Measurements from ENCODE around the gene SMG1.

Gene SMG1

DNA sequence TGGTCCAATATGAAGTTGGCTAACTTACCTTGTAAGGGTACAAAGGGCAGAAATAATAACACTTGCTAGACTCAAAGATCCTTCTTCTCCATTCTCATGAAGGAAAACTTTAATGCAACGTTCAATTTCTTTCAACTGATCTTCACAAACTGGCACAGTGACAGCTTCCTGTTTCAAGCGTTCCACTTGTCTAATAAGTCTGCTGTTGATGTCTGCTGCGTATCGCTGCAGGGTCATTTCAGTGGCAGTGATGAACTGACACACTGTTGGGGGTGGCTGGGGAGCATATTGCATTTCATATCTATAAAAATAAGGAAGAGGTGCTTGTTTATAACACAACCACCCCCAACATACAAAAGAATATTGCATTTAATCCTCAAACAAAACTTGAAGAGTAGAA is 91.3 kb downstream of the SMG1 start:
- H3K4me3 ChIP-seq (ENCODE audit: low read length) = no peak overlapping the region
- peaks cover 4% of the 10 kb centered on the region for H3K36me3 ChIP-seq (ENCODE audit: control insufficient read depth, insufficient read depth, low read length)
- no peaks in the 10 kb centered on the region for H3K9me3 ChIP-seq (ENCODE audit: control insufficient read depth, low read length)
- no peaks in the 10 kb centered on the region for H3K4me1 ChIP-seq (ENCODE audit: control insufficient read depth, insufficient read depth, low read length)
- no peak overlapping the region for H3K9ac ChIP-seq (ENCODE audit: low read length)
- H3K27me3 ChIP-seq (ENCODE audit: control insufficient read depth, insufficient read depth, low read length) = no peaks in the 10 kb centered on the region

DNA sequence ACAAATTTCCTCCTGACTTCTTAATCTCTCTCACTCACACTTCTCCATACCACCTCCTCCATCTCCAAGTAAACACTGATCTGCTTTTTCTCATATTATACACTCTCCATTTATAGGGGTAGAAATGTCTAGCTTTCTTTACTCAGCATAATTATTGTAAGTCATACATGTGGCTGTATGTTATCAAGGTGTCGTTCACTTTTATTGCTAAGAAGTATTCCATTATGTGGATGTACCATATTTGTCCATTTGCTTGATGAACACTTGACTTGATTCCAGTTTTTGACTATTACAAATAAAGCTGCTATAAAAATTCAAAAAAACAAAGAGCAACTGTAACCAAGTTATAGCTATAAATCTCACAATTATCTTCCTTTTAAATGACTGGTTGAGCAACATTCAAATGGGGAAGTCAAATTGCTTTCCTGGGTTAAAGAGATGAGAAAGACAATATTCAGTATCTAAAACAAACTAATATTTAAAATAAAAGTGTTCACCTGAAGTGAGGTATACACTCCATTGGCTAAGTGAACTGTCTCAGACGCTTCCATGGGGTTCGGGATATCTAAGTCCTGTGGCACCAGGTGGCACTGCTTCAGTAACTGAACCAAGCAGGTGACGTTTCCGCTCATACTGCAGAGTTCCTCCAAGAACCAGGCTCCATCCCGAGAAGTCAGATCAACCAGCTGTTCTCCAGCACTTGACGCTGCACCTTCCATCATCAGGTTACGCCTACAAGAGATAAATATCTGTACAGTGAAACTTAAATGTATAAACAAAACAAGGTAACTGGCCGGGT is 92.3 kb downstream of the SMG1 start:
- Histone ChIP-seq H3K36me3 (ENCODE audit: control insufficient read depth, insufficient read depth, low read length) (peaks cover 9% of the 10 kb centered on the region), H3K4me3 (ENCODE audit: low read length) (no peak overlapping the region), H3K9me3 (ENCODE audit: control insufficient read depth, low read length) (no peaks in the 10 kb centered on the region), H3K9ac (ENCODE audit: low read length) (no peak overlapping the region), H3K27me3 (ENCODE audit: control insufficient read depth, insufficient read depth, low read length) (no peaks in the 10 kb centered on the region), H3K4me1 (ENCODE audit: control insufficient read depth, insufficient read depth, low read length) (no peaks in the 10 kb centered on the region)

DNA sequence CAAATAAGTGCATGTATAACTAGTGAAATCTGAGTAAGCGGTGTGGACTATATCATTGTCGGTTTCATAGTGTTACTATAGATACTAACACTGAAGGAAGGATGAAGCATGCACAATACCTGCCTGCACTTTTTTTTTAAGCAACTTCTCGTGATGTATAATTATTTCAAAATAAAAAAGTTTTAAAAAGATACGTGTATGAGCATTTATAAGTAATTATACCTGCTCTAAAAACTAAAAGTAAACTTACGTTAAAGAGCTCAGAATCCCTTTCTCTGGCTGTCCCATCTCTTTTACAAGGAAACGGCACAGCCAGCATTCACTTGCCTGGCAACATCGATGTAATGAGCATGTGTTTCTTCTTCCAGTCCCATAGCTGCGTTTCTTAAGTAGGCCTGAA is 93.6 kb downstream of the SMG1 start:
- H3K4me1 ChIP-seq (ENCODE audit: control insufficient read depth, insufficient read depth, low read length) = no peaks in the 10 kb centered on the region

DNA sequence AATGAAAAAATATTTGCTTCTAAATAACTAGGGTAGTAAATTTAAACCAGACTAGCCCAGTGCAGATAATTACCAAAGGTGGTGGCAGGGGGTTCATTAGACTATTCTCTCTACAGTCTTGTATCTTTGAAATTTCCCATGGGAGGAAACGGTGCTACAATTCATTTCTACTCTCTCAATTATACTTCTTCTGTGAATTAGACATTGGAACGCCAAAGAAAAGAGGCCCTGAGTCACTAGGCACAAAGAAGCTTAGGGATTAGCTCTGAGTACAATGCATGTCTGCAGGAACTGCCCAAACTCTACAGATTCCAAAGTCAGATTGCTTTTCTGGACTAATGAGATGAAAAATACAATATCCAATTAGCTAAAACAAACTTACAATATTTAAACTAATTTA is 94.2 kb downstream of the SMG1 start:
- no peak overlapping the region for H3K4me3 ChIP-seq (ENCODE audit: low read length)
- H3K4me1 ChIP-seq (ENCODE audit: control insufficient read depth, insufficient read depth, low read length) = no peaks in the 10 kb centered on the region
- H3K9ac ChIP-seq (ENCODE audit: low read length) = no peak overlapping the region
- H3K27me3 ChIP-seq (ENCODE audit: control insufficient read depth, insufficient read depth, low read length) = no peaks in the 10 kb centered on the region
- peaks cover 6% of the 10 kb centered on the region for H3K36me3 ChIP-seq (ENCODE audit: control insufficient read depth, insufficient read depth, low read length)
- no peaks in the 10 kb centered on the region for H3K9me3 ChIP-seq (ENCODE audit: control insufficient read depth, low read length)

More for the DNA sequence above, 93.6 kb downstream of the SMG1 start:
- no peak overlapping the region for H3K9ac ChIP-seq (ENCODE audit: low read length)
- H3K9me3 ChIP-seq (ENCODE audit: control insufficient read depth, low read length) = no peaks in the 10 kb centered on the region
- H3K36me3 ChIP-seq (ENCODE audit: control insufficient read depth, insufficient read depth, low read length) = peaks cover 6% of the 10 kb centered on the region
- no peaks in the 10 kb centered on the region for H3K27me3 ChIP-seq (ENCODE audit: control insufficient read depth, insufficient read depth, low read length)
- no peak overlapping the region for H3K4me3 ChIP-seq (ENCODE audit: low read length)

DNA sequence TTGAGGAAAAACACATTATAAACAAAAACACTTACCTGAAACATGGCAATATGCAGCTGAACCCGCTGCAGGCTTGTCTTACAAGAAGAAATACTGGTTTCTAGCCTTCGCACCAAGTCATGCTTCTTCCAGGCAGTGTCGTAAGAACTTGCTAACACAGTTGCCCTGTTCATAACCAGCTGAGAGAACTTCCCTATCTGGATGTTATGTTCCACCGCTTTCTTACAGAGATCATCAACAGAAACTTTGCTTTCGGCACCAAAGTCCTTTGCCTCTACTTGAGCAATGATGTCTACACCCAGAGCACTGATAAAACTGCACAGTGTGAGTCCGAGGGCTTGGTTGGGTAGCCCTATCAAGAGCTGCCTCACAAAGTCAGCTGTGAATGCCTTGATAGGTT is 97.0 kb downstream of the SMG1 start:
- no peak overlapping the region for H3K9ac ChIP-seq (ENCODE audit: low read length)
- H3K27me3 ChIP-seq (ENCODE audit: control insufficient read depth, insufficient read depth, low read length) = no peaks in the 10 kb centered on the region
- H3K9me3 ChIP-seq (ENCODE audit: control insufficient read depth, low read length) = no peaks in the 10 kb centered on the region
- no peaks in the 10 kb centered on the region for H3K4me1 ChIP-seq (ENCODE audit: control insufficient read depth, insufficient read depth, low read length)
- H3K4me3 ChIP-seq (ENCODE audit: low read length) = no peak overlapping the region
- peaks cover 6% of the 10 kb centered on the region for H3K36me3 ChIP-seq (ENCODE audit: control insufficient read depth, insufficient read depth, low read length)

DNA sequence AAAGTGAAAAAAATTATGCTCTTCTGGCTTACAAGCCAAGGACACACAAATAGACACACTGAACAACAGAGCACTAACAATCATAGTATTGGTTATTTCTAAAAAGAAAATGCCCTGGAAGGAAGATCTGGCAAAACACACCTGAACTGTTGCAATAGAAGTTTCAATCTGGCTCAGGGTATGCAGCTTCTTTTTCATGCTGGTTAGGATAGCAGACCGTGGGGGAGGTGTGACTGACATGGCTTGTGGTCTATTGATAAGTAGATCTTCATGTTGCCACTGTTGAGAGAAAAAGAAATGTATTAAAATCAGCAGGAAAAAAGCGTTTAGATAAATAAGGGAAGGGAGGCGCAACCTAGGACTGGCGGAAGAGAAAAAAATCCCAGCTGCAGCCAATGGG is 98.3 kb downstream of the SMG1 start:
- H3K27me3 ChIP-seq (ENCODE audit: control insufficient read depth, insufficient read depth, low read length) = no peaks in the 10 kb centered on the region
- H3K9me3 ChIP-seq (ENCODE audit: control insufficient read depth, low read length) = no peaks in the 10 kb centered on the region
- H3K9ac ChIP-seq (ENCODE audit: low read length) = no peak overlapping the region
- H3K4me3 ChIP-seq (ENCODE audit: low read length) = no peak overlapping the region
- no peaks in the 10 kb centered on the region for H3K4me1 ChIP-seq (ENCODE audit: control insufficient read depth, insufficient read depth, low read length)
- H3K36me3 ChIP-seq (ENCODE audit: control insufficient read depth, insufficient read depth, low read length) = peaks cover 6% of the 10 kb centered on the region

DNA sequence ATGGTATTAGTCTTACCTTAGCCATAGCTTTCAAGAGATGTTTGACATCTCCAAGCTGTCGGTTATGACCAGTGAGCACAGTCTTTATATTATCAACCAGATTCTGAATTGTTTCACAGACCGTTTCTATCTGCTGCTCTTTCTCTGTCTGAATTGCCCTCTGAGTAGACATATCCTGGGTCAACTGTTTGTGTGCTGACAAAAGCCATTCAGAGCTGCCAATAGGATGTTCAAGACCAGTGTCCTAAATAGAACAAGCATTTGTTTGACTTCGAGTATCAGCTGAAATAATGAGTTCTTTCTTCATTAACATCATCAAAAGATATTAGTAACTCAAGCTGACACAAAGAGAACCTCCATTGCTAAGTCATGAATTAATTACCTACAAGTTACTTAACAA is 109.9 kb downstream of the SMG1 start:
- no peak overlapping the region for H3K9ac ChIP-seq (ENCODE audit: low read length)
- H3K4me3 ChIP-seq (ENCODE audit: low read length) = no peak overlapping the region
- no peaks in the 10 kb centered on the region for H3K27me3 ChIP-seq (ENCODE audit: control insufficient read depth, insufficient read depth, low read length)
- H3K36me3 ChIP-seq (ENCODE audit: control insufficient read depth, insufficient read depth, low read length) = peaks cover 8% of the 10 kb centered on the region
- H3K4me1 ChIP-seq (ENCODE audit: control insufficient read depth, insufficient read depth, low read length) = no peaks in the 10 kb centered on the region
- no peaks in the 10 kb centered on the region for H3K9me3 ChIP-seq (ENCODE audit: control insufficient read depth, low read length)

DNA sequence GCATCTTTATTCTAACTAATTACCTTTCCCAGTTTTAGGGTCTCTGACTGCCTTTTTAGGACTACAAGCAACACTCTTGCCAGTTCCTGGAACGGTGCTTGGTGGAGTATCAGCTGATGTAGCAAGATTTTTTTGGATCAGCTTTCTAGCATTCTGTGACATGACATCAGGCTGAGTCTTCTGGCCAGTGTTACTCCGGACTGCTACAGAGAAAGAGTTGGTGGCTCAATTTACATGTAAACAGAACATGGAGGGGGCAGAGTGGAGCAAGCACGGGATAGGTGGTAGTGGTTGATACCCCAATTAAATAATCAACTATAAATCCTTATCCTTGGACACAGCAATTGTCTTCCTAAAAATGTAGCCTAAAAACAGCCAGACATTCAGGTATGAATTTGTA is 114.3 kb downstream of the SMG1 start:
- Histone ChIP-seq H3K27me3 (ENCODE audit: control insufficient read depth, insufficient read depth, low read length) (no peaks in the 10 kb centered on the region), H3K4me3 (ENCODE audit: low read length) (no peak overlapping the region), H3K4me1 (ENCODE audit: control insufficient read depth, insufficient read depth, low read length) (no peaks in the 10 kb centered on the region), H3K36me3 (ENCODE audit: control insufficient read depth, insufficient read depth, low read length) (peaks cover 9% of the 10 kb centered on the region), H3K9me3 (ENCODE audit: control insufficient read depth, low read length) (no peaks in the 10 kb centered on the region), H3K9ac (ENCODE audit: low read length) (no peak overlapping the region)

DNA sequence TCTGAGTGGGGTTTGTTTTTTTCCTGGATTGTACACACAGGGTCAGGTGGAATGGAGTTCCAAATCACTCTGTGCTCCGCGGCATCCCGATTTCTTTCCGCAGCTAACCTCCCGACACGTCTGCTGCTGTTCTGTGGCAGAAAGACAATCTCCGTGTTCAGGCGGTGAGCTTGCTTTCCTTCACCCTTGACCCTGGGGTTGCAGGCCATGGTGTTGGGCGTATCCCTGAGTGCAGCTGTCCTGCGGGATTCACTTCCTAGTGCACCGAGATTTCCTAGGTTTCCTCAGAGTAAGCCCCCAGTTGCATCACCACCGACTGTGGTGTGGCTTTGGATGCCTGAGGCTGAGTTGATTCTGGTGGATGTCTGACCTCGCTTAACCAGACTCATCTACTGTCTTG is 117.0 kb downstream of the SMG1 start:
- no peaks in the 10 kb centered on the region for H3K9me3 ChIP-seq (ENCODE audit: control insufficient read depth, low read length)
- no peak overlapping the region for H3K9ac ChIP-seq (ENCODE audit: low read length)
- no peaks in the 10 kb centered on the region for H3K4me1 ChIP-seq (ENCODE audit: control insufficient read depth, insufficient read depth, low read length)
- H3K4me3 ChIP-seq (ENCODE audit: low read length) = no peak overlapping the region
- no peaks in the 10 kb centered on the region for H3K27me3 ChIP-seq (ENCODE audit: control insufficient read depth, insufficient read depth, low read length)
- peaks cover 9% of the 10 kb centered on the region for H3K36me3 ChIP-seq (ENCODE audit: control insufficient read depth, insufficient read depth, low read length)

DNA sequence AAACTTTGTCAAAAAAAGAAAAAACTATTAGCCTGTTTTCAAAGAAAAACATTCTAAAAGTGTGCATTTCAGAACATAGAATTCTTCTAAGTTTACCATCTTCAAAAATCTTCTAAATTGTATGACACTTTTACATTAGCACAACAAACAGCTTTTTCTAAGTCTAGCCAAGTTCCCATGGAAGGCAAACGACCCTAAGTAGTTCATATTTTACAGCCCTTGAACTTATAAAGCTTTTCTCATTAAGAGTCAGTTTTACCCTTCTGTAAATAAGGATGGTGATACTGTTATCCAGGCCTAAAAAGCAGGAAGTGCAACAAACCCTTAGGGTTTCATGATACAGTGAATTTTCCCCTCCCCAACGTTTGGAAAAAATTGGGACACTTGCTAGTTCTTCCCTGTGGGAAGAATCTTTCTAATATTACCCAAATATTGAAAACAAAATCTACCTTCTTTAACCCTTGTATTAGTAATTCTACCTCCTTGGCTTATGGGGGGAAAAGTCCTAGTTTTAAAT is 120.9 kb downstream of the SMG1 start:
- Histone ChIP-seq H3K9ac (ENCODE audit: low read length) (no peak overlapping the region), H3K4me3 (ENCODE audit: low read length) (no peak overlapping the region)

DNA sequence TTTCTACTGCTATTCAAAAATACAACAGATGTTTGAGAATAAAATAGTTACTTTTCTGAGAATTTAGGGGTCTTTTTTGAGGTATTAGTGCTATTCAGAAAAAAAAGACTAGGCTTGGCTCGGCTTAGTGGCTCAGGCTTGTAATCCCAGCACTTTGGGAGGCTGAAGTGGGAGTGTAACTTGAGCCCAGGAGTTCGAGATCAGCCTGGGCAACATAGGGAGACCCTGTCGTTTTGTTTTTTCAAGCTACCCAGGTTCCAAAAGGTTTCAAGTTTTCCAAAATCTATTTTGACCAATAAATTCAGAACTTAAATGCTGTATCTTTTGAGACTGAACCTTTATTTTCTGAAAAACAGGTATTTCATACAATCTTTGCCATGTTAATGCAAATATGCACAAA is 121.7 kb downstream of the SMG1 start:
- Histone ChIP-seq H3K4me3 (ENCODE audit: low read length) (no peak overlapping the region), H3K9ac (ENCODE audit: low read length) (no peak overlapping the region), H3K27me3 (ENCODE audit: control insufficient read depth, insufficient read depth, low read length) (no peaks in the 10 kb centered on the region), H3K36me3 (ENCODE audit: control insufficient read depth, insufficient read depth, low read length) (no peaks in the 10 kb centered on the region), H3K9me3 (ENCODE audit: control insufficient read depth, low read length) (no peaks in the 10 kb centered on the region), H3K4me1 (ENCODE audit: control insufficient read depth, insufficient read depth, low read length) (peaks cover 10% of the 10 kb centered on the region)

More for the DNA sequence above, 120.9 kb downstream of the SMG1 start:
- Histone ChIP-seq H3K27me3 (ENCODE audit: control insufficient read depth, insufficient read depth, low read length) (no peaks in the 10 kb centered on the region), H3K4me1 (ENCODE audit: control insufficient read depth, insufficient read depth, low read length) (peaks cover 2% of the 10 kb centered on the region), H3K9me3 (ENCODE audit: control insufficient read depth, low read length) (no peaks in the 10 kb centered on the region), H3K36me3 (ENCODE audit: control insufficient read depth, insufficient read depth, low read length) (no peaks in the 10 kb centered on the region)

DNA sequence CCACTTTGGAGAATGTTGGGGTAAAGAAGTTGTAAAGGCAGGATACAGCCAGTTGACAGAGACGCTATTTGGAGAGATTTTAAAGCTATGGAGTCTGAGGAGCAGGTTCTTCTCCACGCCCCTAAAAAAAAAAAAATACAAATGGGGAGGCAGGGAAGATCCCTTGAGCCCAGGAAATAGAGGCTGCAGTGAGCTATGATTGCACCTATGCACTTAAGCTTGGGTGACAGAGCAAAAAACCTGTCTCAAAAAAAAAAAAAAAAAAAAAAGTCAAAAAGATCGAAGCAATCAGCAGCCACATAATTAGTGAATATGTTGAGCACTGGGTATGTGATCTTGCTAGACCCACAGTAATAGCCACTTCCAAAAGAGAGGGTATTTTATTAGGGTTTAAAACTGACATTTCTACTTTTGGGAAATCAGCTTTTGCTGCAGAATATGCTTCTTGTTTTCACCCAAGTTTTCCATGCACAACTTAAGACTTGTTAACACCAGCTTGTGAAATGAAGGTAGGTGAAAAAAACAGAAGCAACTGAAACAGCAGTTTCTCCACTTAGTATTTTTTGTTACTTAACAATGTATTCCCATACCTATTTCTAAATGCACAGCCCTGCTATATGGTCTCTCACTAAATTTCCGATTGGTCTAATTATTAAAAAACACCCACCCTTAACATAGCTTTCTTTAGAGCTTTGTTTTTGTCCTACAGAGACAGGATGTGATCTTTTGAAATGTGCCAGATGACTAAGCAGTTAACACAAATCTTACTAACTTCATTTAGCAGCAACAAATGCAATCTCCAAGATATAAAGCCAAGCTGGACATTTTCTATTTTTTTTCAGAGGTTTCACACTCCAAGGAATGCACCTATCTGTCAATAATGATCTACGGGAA is 122.4 kb downstream of the SMG1 start:
- Histone ChIP-seq H3K9me3 (ENCODE audit: control insufficient read depth, low read length) (no peaks in the 10 kb centered on the region), H3K36me3 (ENCODE audit: control insufficient read depth, insufficient read depth, low read length) (no peaks in the 10 kb centered on the region), H3K4me1 (ENCODE audit: control insufficient read depth, insufficient read depth, low read length) (peaks cover 16% of the 10 kb centered on the region), H3K27me3 (ENCODE audit: control insufficient read depth, insufficient read depth, low read length) (no peaks in the 10 kb centered on the region), H3K9ac (ENCODE audit: low read length) (no peak overlapping the region), H3K4me3 (ENCODE audit: low read length) (no peak overlapping the region)

Data from mucosa of stomach (tissue), 1 donor.